H4 (cell line): ENCODE data around the gene CD2. TPM values are rescaled to one million over a fixed set of nuclear protein-coding genes. Genes with fewer than 3 reads are reported as not detected.
A peak's percentile ranks its signal among the peaks of the same experiment; 100 is the strongest.

ENCODE experiments used
- DNase-seq: peaks from one replicate; pipeline ENCODE4 v3.0.0-alpha.2; 2015; ENCODE audit warnings: low spot score
- total RNA-seq: library from RNA; depleted of rRNA; stranded (reverse); fragments of >200 nt; shearing (Covaris generic); gene quantifications from 2 replicates; pipeline ENCODE4 v1.2.3, GENCODE V29; 2014

The CD2 gene
- total RNA-seq, 1 experiment from 2014 or later: not detected

DNA sequence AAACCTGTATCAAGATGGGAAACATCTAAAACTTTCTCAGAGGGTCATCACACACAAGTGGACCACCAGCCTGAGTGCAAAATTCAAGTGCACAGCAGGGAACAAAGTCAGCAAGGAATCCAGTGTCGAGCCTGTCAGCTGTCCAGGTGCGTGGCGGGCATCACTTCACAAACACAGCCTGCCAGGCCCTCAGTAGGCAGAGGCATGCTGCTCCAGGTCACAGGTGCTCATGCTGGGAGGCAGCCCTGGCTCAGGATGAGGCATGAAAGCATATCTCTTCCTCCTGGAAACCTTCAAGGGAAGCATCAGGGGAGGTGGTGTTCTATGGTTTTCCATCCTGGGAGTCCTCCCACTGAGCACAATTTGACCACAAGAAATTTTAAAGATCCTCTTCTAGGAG, 6.3 kb downstream of the CD2 start:
- DNase-seq: no peak

DNA sequence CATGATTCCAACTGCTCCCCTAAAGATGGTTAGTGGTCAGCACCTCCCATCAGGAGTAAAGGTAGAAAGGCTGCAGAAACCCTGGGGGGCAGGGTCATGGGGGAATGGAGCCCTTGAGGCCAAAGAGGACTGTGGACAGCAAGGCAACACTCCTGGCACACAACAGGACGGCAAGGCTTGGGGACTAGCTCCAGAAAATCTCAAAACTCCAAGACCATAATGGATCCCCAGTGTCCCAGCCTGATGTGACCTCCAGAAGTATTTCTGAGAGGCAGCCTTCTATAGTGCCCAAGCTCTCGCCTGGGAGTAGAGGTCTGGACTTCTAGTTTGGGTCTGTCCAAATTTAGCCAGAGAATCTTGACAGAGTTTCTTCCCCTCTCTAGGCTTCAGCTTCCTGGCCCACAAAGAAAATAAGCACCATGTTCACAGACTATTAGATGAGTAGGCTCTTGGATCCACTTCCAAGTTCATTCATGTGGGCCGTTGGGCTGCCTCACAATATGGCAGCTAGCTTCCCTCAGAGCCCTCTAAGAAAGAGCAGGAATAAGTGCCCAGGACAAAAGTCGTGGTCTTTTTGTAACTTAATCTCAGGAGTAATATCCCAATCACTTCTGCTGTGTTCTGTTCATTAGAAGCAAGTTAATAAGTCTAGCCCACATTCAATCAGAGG, 6.9 kb downstream of the CD2 start:
- no peak for DNase-seq

DNA sequence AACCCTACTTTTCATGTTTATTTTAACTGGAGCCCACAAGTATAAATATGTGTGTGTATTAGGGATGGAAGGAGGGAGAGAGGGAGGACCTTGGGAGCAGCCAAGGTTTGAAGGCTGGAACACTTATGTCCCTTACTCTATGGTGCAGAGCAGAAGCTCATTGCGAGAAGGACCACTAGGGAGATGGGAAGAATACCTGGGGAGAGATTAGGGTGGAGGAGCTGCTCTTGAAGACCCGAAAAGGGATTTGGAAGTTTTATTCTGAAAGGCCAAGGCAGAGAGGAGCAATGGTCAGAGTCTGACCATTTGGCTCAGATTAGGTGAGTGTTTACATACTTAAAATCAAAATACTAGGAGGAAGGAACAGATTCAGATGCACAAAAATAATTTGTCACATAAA, 8.1 kb downstream of the CD2 start:
- DNase-seq: no peak

DNA sequence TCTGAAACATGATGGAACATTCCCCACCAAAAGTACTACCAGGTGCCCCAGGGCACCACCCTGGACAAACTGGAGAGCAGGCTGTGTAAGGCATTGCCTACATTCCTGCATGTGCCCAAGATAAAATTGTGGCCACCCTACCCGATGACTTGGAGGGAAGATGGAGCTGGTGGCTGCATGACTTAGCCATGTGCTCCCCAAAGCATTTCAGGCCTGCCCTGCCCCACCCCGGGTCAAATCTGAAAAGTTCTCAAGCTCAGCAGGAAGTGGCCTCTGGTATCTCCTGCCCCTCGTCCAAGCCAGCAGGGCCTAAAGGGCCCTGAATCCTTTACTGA, 8.5 kb downstream of the CD2 start:
- no peak for DNase-seq

DNA sequence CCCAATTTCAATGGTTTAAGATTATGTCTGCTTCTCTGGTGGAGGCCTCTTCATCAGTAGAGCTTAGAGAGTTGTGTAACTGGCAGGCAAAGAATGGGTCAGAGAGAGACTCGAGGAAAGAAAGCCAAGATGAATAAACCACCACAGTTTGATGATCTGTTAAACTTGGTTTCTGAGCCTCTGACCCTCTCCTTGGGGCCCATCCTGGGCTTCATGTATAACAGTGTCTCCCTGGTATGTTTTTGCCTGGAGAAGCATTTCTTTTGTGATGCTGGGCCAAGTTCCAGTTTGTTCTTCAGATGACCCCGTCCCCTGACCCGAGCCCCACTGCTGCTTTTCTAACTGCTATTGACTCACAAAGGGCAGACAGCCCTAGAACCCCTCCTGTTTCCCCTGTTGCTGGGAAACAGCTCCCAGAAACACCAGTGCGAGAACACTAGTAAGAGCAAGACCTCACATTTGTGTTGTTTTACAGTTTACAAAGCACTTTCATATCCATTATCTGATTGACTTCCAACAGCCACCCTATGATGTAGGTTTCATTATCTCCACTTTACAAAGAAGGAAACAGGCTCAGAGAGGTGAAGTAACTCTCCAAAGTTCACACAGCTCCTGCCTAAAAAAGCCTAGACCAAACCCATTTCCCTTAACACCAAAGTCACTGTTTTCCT, 9.0 kb downstream of the CD2 start:
- DNase-seq: no peak

DNA sequence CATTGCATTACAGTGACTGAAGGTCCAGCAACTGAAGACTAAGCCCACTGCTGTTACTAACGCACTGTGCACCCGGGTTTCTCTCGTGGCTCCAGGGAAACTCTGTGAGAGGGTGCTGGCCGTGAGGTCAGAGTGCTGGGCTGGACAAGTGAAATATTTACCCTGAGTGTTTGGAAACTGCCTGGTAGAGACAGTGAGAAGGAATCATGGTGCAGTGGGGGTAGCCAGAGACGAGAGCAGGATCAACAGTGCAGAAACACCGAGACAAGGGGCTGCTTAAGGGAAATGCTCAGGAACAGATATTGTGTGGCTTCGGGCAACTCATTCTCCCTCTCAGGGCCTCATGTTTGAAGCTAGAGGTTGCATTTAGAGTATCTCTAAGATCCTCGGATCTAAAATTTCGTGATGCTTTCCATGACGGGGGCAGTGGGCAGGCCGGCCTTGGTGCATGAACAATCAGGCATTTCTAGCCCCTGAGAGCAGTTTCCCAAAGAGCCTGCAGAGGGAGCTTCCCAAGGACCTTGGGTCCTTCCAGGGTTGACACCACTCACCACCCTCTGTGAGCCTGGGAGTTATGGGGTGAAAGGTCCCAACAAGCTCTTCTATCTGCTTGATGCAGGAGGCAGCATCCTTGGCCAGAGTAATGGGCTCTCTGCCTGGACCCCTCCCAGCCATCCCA, 9.7 kb downstream of the CD2 start:
- no peak for DNase-seq

DNA sequence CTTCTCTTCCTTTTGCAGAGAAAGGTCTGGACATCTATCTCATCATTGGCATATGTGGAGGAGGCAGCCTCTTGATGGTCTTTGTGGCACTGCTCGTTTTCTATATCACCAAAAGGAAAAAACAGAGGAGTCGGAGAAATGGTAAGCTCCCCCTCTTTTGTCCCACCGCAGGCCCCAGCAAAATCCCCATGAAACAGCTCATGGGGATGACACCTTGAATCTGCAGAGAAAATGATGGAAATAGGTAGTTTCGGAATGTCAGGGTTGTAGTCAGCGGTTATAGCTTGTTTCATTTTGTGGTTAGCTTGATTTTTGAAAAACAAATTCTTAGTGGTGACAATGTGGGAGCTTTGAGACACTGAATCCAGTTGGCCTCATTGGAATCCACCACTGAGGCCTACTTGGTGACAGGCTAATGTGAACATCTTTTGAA, 10.3 kb downstream of the CD2 start:
- DNase-seq: no peak

DNA sequence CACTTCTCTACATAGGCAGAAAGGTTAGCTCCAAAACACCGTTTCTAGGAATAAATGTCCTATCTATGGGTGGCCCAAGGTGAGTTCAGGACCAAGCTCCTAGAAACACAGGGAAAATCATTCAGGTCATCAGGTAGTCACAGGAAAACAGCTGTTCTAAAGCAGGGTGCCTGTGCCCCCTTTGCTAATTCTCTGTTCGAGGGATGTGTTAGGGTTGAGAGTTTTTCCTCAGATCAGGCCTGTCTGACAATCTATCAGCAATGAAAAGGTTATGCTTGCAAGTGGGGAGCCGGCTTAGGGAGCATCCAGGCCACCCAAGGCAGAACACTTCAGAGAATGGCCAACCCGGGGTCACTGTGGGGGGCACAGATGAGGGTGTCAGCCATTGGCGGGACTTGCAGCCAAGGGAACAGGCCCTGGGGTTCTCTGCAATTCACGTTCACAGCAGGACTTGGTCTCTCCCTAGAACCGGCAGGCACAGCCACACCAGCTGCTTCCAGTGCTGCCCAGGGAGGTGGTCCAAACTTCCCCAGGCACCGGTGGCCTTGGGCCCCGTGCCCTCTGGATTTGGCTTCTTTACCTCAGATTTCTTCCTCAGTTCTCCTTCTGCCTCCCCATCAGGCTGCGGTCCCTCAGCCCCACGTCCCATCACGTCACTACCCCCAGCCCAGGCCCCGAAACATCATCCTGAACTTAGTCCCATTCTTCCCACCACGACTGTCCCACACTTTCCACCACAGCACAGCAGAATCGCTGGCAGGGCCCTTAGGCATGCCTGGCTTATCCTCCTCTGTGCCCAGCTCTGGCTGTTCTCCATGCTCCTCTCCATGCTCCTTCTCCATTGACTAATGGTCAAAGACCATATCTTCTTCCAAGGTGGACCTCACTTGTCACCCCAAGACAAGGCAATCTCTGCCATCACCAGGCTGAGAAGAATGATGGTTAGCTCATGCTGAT, 11.0 kb downstream of the CD2 start:
- DNase-seq: no peak

DNA sequence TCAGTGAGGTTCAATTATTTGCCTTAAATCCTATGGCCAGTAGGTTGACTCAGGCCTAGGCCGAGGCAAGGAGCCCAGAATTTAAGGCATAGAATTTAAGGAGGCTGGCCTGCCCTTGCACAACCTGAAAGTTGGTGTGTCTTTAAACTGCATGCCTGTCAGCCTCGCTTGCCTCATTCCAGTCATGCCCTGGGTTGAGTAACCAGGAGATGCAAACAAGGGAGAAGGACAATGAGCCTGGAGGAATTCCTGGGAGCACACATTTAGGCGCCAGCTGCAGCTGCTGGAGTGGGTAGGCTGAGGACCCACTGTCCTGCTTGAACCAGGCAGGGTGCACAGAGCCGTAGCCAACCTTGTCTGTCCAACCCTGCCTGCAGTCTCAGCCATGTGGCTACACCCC, 11.7 kb downstream of the CD2 start:
- DNase-seq: no peak

DNA sequence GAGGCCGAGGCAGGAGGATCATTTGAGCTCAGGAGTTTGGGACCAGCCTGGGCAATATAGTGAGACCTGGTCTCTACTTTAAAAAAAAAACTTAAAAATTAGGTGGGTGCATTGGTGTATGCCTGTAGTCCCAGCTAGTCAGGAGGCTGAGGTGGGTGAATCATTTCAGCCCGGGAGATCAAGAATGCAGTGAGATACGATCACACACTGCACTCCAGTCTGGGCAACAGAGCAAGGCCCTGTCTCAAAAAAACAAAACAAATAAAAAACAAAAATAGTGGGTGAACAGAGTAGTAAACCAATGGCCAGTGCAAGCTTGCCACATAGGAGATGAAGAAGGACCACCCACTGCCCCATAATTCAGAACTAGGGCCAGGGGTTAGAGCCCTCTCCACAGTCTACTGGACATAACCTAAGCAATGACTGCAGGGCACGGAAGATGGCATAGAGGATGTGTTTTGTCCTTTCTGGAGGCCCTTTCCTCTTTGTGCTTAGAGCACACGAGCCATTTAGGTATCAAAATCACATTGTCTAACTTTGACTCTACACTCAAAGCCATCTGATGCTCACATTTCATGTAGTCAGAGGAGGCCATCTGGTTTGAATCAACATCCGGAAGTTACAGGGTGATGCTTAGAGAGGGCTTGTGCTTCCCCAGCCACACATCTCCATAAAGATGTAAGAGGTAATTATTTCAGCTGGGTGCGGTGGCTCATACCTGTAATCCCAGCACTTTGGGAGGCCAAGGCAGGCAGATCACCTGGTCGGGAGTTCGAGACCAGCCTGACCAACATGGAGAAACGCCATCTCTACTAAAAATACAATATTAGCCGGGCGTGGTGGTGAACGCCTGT, 12.6 kb downstream of the CD2 start:
- DNase-seq: no peak

DNA sequence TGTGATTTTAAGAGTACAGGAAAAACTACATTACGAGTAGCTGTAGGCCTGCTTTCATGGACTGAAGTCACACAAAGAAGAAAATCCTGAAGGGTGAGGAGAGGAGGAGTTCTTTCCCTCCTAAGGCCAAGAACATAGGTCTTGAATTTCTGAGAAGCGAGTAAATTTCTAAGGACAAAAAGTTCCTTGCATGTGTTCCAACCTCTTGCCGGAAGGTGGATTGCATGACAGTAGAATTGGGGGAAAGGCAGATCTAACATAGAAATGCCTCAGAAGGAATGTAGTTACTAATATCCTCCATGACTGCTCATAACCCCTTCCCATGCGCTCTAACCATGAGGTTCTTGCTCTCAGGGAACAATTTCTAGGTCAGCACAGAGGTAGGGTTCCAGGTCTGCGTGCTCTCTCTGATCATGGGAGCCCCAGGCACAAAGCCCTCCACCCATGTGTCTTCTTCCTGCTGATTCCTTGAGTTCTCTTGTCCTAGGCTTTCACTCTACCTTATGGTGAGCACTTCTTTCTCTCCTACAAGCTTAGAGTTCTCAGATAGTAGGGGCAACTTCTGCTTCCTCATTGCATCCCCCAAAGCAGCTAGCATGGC, 13.7 kb downstream of the CD2 start:
- DNase-seq: no peak

DNA sequence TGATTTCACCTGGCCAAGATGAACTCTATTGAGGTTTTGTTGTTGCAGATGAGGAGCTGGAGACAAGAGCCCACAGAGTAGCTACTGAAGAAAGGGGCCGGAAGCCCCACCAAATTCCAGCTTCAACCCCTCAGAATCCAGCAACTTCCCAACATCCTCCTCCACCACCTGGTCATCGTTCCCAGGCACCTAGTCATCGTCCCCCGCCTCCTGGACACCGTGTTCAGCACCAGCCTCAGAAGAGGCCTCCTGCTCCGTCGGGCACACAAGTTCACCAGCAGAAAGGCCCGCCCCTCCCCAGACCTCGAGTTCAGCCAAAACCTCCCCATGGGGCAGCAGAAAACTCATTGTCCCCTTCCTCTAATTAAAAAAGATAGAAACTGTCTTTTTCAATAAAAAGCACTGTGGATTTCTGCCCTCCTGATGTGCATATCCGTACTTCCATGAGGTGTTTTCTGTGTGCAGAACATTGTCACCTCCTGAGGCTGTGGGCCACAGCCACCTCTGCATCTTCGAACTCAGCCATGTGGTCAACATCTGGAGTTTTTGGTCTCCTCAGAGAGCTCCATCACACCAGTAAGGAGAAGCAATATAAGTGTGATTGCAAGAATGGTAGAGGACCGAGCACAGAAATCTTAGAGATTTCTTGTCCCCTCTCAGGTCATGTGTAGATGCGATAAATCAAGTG, 14.3 kb downstream of the CD2 start:
- DNase-seq: no peak

DNA sequence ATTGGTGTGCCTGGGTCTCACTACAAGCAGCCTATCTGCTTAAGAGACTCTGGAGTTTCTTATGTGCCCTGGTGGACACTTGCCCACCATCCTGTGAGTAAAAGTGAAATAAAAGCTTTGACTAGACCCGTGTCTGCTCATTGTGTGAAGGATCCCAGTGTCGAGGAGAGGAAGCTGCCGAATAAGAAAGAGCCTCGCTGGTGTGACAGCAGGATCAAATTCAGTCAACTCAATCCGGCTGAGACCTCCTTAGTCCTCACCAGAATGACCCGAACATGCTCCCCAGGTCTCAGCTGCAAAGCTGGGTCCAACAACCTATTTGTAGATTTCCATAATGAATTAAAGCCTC, 14.8 kb downstream of the CD2 start:
- no peak for DNase-seq

DNA sequence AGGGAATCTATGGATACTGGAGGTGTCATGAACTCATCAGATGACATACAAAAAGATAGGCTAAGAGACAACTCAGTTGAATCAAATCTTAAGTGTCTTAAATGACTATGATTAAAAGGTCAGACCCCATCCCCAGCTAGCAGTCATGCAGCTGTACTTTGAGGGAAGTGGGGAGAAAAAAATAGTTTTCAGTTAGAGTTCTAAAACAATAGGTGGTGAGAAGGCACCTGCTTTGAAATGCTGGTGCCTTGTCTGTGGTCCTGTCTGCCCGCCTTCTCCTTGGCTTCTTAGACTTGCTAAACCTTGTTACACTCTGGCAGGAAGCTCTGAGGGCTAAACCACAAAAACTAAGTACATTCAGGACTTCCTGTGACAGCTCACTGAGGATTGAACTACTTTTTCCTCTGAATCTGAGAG, 15.3 kb downstream of the CD2 start:
- DNase-seq: peak; percentile 29

DNA sequence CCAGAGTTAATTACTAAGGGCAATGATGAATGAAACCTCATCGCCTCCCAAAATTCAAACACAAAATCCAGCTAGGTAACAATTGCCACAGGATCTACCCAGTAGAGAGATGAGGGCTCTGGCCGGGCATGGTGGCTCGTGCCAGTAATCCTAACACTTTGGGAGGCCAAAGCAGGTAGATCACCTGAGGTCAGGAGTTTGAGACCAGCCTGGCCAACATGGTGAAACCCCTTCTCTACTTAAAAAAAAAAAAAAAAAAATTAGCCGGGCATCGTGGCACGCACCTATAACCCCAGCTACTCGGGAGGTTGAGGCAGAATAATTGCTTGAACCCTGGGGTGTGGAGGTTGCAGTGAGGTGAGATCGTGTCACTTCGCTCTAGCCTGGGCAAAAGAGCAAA, 15.8 kb downstream of the CD2 start:
- no peak for DNase-seq

DNA sequence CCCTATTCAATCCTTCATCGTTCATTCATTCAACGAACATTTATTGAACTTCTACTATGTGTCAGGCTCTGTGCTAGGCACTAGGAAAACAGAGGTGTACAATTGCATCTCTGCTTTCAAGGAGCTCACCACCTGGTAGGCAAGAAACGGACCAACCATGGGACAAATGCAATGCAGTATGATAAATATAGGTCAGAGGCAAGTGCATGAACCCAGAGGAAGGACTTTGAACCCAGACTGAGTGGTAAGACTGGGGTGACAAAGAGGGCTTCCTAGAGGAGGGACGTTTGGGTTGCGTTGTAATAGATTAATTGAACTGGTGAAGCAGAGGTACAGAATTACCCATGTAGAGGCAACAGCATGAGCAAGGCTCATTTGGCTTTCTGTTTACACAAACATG, 16.4 kb downstream of the CD2 start:
- no peak for DNase-seq

DNA sequence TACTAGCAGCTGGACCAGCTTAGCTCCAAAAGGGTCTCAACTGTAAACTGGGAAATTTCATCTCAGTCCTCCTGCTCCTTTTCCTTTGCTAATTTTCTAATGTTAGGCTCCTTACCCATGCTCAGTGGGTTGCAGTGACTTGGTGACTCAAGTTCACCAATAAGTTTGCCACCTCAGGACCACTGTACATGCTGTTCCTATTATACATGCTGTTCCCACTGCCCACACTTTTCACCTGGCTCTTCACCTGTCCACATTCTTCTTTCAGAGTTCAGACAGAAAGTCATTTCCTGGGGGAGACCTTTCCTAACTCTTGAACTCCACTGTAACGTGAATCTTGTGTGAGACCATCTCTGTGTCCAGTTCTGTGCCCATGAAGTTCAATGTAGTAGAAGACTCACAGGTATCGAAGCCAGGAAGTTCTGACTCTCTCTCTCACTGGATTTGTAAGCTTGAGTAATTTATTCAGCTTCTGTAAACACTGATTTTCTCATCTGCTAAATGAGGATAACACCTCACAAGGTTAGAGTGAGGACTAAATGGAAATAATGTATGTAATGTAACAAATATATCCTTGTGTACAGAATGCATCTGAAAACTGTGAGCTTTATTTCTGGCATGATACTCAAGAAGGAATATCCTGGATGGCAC, 17.9 kb downstream of the CD2 start:
- no peak for DNase-seq

DNA sequence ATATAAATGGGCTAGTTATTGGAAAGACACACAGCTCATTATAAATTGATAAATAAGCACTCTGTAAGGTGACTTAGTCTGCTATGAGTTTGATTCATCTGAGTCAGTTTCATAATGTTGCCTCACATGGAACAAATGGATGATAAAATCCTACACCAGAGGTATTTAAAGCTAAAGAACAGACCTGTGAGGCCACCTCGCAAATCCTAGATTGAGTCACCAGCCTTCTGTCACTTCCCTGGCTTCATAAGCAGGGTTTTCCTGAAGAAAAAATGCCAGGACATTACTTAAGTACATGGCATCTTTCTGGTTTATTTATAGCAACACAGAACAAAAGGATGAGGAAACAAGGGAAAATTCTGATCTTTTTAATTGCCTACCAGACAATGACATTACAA, 18.4 kb downstream of the CD2 start:
- no peak for DNase-seq

DNA sequence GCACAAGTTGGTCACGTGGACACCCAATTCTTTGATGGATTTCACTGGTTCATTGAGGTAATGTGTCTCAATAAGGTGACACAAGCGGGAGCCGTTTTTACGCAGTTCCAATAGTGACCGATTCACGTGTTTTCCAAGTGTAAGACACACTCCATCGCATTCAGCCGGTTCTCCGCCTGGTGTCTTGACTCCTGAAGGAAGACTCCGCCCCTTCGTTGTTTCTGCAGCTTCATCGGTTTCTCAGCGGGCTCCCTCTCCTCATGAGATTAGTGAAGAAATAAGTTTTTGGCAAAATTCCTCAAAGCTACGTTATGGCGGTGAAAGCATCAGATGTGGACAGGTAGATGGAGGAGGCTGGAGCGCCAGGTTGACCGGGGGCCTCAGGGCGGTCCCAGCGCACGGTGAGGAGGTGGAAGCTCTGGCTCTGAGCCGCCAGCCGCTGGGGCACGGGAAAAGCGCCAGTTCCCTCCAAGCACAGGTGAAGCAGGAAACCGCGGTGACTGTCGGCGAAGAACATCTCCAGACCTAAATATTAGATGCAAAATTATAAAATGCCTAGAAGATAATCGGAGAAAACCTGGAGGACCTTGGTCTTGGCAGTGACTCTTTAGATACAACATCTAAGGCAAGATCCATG, 21.0 kb downstream of the CD2 start:
- no peak for DNase-seq
